NAMALWA (cell line): Measurements from ENCODE around the gene RBPJL.
"Not testable (repeated sequence)": the region's sequence is repeated elsewhere in the genome, so short reads cannot be mapped to it uniquely, and the experiment has no call there.

Source experiments
- DNase-seq: peaks from one replicate; pipeline ENCODE4 v3.0.0-alpha.2; 2015; ENCODE audit warnings: low spot score

Gene RBPJL

DNA sequence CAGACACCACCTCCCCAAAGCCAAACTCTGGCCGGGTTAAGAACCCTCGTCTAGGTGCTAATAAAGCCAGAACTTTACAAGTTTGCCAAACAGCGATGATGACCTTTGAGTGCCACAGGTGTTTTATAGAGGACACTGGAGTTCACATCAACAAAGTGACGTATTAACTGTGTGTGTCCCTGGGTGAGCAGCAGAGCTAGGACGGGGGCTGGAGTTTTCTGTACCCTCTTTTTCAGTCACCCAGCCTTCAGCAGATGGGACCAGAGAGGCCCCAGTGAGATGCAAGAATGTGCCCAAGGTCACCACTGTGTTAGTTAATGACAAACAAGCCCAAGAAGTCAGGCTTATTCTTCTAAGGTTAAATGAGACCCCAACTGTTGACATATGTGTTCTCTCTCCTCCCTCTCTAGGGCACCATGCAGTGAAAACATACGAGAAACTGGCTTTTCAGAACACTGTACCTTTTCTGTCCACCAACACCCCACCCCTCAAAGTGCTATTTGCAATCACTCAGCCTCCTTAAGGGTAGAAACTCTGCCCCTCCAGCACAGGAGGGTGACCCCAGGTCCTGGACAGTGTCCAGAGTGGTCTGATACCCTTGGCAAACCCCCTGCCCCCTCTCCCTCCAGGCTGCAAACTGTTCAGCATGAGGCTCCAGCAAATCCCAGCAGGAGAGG is 36.4 kb downstream of the RBPJL start:
- no peak for DNase-seq

DNA sequence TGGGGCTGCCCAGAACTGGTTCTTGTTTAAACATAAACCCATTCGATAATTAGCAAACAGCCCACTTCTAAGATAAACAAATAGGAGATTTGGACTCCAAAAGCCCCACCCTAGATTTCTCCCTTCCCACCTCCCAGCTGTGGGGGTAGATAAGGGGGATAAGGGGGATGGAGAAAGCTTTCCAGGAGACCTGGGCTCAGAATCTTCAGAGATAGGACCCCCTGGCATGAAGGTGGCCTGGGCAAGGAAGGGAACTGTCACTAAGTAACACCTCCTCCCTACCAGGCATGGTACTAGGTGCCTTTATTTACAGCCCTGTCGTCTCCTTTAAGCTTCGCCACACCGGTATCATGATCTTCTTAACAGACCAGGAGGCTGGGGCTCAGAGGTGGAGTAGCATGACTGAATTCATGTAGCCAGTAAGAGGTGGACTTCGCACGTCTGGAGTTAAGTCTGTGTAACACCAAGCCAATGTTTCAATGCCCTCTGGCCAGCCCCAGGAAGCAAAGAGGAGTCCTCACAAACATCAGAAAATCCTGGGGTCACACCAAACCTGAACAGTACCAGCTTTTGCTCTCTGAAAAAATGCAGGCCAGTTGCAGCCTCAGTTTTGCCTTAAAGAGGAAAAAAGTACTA is 37.0 kb downstream of the RBPJL start:
- DNase-seq: no peak

DNA sequence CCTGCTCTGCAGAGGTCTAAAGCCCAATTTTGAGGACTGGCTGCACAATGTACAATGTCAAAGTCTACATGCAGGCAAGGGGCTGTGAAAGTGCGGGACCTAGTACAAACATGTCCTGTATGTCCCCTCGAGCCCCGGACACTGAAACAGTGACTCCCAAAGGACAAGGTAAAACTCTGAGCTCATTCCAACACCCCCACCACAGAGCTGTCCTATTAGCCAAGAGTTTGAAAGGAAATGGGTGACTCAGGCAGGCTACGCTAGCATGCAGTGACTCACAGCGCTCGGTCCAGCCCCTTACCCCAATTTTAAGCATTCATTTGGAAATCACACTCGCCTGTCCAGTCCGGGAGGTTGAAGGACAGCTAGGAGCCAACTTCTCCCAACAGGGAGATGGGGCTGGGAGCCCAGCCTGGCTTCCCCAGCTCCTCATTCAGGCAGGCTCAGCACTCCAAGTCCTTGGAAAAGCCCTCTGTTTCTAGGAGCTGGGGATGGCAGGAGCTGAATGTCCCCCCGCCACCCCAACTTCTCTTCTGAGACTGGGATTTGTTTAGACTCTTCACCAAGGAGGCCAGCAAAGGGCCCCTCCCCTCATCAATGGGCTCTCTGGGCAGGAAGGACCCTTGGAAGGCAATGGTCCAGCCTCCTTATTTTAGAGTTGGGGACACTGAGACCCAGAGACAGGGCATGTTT is 37.7 kb downstream of the RBPJL start:
- DNase-seq: no peak

DNA sequence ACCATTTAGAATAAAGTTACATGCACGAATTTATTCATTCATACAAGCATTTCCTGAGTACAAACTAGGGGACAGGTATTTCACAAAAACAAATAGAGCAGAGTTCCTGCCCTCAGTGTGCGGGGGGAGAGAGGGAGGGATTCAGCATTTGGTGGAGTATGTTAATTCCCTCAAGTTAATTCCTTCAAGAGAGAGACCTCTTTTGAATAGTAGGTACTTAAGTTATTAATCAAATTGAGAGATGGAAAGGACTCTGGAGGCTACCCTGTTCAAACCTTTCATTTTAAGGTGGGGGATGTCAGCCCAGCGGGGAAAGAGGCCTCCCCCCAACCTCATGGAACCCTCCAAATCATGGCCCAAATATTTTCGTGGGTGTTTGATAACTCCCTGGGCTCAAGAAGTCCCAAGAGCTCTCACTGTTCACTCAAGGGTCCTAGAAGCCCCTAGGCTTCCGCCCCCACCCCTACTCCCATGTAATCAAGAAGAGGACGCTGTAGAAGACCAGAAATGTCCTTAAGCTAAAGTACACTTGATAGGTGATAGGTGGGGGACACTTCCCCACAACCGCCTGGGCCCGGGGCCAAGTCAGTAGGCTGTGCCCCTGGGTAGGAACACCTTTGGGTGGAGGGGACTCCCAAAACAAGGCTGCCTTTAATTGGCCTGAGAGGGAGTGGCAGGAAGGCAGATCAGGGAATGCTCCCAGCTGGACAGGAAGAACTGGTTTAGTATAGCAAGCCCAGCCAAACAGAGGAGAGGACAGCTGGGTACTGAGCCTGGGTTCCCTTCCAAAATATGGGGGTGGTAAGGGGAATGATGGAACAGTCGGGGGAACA is 38.7 kb downstream of the RBPJL start:
- no peak for DNase-seq

DNA sequence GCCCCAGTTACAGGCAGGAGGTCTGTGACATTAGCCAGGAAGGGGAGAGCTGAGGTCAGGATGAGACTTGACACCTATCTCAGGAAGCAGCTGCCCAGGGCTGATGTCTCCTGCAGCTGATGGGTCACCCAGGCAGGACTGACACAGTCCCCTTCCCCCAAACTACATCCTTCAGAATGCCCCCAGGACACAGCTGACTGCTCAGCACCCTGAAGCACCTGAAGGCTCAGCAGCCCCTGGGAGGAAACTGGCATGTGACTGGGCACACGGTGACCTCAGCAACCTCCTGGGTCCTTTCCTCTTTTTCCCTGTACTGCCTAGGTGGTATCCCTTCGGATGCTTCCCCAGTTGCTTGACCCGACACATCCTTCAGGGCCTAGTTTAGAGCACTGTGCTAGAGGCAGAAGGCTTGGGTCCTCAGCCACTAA is 39.7 kb downstream of the RBPJL start:
- no peak for DNase-seq

DNA sequence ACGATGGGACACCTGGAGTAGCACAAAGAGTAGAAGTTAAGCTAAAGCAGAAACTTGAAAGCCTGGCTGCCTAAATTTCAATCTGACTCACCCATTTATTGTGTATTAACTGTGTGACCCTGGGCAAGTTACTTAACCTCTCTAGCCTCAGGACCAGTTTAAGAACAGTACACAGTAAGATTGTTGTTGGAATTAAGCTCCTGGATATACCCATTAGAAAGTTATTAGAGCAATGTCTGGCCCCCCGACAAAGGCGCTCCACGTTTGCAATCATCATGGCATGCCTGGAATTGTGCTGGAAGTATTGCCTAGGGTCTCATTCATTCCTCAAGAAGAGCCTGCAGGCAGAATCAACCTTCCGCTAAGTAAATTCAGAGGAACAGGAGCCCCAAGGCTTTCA is 40.2 kb downstream of the RBPJL start:
- no peak for DNase-seq

DNA sequence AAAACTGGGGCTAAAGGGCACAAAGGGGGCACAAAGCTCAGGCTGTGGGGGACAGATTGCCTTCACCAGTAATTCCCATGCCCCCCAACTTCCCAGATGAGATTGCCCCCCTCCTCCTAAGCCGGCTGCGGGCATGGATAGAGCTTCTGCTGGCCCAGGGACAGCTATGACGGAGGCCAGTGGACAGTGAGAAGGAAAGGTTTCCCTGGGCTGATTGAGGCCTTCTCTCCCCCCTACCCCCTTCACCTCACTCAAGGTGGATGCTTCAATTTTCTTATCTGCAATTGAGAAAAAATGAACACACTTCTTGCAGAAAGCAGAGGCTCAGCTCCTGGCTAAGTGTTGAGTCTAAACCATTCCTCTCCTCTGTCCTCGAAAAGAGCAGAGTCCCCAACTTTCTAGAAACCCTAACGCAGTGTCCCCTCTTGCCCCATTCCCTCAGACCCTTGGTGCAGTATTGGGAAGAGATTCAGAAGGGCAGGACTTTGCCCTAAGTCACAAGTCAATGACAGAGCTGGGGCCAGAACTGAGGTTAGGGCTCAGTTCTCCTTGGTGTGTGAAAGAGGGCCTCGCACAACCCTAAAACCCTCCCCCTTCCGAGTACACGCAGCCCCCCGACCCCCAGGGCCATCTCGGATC is 40.8 kb downstream of the RBPJL start:
- no peak for DNase-seq

DNA sequence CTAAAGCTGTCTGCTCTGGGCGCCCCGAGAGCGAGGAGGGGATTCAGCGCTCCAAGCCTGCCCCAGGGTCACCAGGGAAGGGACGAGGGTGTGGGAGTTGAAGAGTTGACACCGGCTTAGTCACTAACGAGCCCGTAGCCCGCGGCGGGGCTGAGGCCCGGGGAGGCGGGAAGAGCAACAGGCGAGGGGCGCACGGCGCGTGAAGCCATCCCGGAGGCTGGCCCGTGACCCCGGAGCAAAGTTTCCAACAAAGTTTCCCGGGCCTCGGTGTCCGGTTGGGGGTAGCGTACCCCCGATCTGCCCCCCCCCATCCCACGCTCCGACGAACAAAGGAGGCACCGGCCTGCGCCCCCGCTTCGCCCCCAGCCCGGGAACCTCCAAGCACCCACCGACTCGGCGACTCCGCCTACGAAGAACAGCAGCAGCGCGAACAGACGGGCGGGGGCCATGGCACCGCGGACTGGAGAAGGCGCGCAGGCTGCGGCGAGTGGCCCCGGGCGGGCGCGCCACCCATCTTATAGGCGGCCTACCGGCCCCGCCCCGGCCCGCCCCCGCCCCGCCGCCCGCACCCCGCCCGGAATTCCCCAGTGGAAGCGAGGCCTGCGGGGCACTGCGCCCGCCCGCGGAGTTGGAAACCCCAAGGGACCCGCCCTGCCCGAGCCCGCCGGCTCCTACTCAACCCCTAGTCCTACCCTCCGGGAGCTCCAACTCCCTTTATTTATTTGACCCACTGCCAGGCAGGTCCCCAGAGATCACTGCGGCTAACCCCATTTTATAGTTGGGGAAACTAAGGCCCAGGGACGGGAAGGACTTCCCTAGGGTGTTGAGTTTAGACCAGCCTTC is 41.5 kb downstream of the RBPJL start, which contains the start of gene SDC4:
Gene SDC4 (minus strand): TSS at position 489 of the 843 bp plus-strand sequence. CDS start 40 bp downstream, at position 449.
- no peak for DNase-seq

DNA sequence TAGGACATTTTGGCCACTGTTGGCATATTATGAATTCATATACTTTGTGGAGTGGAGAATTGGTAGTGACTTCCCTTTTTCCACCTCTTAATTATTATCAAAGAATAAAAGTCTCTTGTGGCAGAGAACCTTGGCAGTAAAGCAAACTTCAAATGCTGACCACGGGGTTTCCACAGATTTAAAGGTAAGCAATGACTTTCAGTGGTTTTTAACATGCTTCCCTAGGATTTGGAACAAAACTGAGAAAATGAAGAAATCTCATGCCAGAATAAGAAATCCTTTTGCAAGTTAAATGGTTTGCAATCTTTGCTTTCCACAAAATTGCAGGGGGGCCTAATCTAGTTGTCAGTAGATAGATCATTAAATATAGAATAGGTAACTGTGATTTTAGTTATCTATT is 43.6 kb downstream of the RBPJL start:
- no peak for DNase-seq

DNA sequence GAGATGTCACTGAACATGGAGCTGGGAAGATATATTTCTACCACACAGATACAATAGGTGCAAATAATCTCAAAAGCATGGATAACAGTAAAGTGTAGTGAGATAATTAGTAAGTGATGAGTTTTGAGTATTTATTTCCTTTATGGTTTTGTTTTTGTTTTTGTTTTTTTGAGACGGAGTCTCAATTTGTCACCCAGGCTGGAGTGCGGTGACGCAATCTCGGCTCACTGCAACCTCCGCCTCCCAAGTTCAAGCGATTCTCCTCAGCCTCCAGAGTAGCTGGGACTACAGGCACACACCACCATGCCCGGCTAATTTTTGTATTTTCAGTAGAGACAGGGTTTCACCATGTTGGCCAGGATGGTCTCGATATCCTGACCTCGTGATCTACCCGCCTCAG is 44.2 kb downstream of the RBPJL start:
- DNase-seq: not testable (repeated sequence)

DNA sequence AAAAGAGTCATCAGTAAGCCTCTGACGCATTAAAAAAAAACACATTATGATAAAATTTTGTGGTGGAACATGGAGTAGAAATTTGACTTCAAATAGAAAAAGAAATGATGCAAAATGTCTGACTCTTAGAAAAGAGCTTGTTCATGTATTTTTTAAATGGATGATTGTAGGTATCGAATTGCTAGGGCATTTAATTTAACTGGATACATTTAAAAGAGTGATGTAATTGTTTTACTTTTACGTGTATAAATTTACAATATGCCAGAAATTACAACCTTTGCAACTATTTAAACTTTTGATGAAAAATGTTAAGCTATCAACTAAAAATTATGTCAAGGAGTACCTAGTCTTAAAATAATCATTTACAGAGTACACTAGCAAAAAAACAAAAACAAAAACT is 46.1 kb downstream of the RBPJL start:
- DNase-seq: no peak

DNA sequence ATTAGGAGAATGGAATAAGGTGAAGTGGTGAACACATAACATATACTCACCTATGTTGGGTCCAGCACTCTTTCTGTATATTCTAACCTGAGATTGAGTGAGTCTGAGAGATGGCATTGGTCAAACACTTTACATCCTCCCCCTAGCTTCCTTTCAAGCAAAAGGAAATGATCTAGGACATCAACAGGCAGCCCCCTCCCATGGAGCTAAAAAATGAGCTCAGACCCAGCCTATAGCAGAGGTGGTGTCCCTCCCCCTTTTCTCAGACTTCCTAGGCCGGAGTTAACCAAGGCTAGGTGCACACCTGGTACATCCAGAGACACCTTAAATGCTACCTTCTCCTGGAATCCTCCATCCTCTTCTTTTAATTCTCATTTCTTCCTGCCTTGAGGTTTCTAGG is 47.1 kb downstream of the RBPJL start:
- no peak for DNase-seq

DNA sequence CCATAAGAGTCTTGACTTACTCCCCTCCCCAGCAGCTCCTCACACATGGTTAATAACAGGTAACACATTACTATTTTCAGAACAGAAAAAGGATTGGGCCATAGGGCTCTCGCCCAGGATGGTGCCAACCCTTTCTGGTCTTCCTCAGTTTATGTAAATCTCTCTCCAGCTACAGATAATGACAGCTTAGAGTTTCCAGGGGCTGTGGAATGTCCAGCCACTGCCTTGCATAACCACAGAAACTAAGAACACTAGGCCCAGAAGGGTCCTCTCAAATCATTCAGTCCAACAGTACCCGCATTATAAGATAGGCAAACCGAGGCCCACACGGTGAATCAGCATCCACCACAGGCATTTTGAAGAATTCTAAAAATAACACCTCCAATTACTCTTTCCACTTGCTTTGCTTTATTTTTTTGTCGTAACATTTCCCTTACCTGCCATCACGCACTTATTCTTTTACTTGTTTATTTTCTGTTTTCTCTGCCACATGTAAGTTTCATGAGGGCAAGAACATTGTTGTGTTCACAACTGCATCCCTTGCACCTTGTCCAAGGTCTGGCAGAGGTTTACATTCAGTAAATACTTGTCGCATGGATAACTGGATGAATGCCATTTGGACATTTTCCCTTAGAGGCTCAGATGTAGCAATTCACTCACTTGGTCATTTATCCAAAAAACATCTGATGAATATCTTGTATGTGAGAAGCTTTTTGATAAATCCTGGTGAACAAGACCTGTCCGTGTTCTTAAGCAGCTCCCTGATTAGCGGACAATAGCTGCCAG is 48.0 kb downstream of the RBPJL start:
- no peak for DNase-seq

DNA sequence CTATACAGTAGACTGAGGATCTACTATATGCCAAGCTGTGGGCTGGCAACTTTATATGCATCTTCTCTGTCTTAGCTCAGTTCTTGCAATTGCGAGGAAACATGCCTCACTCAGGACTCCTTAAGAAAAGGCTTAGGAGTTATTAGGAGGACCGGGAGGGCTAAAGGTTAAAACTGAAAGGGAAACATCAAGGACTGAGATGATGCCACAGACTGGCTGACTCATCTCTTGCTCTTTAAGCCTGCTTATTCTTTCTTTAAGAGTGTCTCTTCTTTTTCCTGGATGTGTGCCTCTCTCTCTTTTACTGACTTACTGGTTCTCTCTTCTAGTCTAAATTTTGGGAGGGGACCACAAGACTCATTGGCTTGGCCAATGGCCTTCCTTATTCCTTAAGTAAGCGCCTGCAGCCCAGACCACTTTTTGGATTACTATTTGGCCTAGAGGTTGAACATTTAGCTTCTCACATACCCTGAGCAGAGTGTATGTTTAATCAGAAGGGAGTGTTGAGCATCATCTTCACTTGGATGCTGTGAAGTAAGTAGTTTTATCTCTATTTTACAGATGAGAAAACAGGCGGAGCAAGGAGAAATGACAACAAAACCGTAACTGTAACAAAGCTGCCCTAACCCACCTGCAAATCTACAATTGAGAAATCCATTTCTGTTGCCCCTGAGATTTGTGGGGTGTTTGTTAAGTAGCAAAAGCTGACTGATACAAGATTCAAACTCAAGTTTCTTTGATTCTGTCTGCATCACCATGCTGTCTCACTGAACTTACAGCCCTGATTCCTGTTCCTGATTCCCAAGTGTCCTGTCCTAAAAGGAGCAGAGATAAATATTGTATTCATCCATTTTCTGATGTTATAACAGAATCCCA is 48.8 kb downstream of the RBPJL start:
- no peak for DNase-seq

DNA sequence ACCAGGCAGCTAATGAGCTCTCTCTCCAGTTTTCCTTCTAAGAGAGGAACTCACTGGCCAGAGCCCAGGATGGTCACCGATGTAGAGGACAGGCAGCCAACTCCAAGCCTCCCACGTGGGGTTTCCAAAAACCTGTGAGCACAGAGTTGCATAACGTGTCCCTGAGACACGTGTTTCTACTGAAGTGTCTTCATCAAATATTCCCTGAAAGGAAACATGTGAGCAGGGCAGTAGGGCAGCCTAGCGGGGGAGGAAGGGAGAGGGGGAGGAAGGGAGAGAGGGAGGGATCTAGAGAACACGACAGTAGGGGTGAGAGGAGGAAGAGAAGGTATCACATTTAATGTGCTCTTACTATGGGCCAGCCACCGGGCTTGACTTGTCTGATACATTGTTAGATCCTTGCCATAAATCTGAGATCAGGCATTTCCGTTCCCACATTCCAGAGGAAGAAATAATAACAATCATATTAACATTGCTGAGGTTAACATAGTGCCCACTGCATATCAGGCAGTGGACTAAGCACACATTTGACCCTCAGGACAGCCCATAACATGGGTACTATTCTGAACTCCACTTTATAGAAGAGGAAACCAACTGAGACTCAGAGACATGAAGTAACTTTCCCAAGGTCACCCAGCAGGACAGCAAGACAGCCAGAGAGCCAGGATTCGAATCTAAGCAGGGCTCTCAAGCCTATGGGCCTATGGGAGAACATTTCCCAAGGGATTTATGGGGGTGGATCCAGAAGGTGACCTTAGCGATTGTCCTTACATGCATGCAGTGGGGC is 51.8 kb downstream of the RBPJL start:
- no peak for DNase-seq

DNA sequence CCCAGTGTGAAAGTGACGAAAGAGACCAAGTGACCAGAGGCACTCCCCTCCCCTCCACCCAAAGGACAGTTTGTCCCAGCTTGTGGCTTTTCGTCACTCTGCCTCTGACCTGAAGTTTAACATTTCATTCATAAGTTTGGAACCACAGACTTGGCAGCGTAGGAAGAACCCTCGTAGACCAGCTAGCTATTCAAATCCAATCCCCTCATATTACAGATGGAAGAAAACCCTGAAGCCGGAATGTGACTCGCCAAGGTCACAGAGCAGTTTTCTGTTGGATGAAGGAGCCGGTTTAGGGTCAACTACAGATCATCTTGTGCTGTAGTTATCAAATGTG is 52.4 kb downstream of the RBPJL start:
- no peak for DNase-seq

DNA sequence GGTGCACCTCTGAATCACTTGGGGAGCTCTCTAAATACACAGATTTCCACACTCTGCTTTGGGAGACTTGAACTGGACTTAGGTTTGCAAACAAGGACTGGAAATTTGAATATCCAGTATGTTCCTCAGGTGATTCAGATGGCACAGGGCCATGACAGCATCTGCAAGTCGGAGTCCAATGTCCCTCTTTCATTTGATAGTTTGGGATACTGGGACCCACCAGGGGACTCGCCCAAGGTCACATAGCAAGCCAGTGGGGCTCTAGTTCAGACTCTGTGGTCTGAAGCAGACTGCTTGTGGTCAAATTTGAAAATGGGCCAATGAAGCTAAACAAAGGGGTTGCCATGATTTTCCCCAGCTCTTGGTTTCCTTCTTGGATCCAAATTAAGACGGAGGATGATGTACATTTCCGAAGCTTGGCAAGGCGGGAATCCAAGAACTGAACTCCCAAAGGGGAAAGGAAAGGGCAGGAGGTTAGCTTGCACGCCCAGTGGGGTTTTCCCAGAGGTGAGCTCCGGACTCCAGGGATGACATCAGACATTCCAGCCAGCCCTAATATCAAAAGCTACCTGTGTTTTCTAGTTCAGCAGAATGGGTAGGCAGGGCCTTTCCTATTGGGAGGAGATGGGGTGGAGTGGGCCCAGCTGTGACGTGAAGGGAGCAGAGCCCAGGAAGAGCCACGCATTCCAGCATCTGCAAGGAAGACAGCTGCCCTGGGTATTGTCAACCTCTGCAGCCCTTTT is 52.9 kb downstream of the RBPJL start:
- no peak for DNase-seq

DNA sequence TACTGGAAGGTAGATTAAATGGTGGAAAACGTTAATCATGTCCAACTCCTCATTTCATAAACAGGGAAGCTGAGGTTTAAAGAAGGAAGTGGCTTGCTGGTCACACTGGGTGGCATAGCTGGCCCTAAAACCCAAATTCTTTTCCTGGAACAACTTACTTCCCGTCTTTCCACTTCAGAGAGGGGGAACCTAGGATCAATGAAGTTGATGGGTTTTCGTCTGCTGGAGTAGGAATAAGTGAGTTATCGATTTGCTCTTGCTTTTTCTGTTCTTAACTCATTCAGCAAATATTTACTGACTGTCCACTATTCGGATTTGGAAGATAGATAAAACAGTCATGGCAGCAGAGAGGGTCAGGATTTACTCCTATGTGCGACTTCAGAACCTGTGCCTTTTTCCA is 55.2 kb downstream of the RBPJL start:
- no peak for DNase-seq
